GM12891 (cell line): ENCODE measurements around the gene IDE.

Source experiments
- POLR2A ChIP-seq: IDR thresholded peaks from 2 replicates; pipeline ENCODE4 v1.6.1; 2011; ENCODE audit warnings: low read depth, low read length, control low read depth
- POLR2AphosphoS5 ChIP-seq: IDR thresholded peaks from 2 replicates; pipeline ENCODE4 v1.6.1; 2011; ENCODE audit warnings: low read depth, low read length, control low read depth
- TAF1 ChIP-seq: IDR thresholded peaks from 2 replicates; pipeline ENCODE4 v1.6.1; 2011; ENCODE audit warnings: low read depth, low read length, control low read depth

- TF ChIP-seq TAF1 = no peak
- no peak for TF ChIP-seq POLR2A
- TF ChIP-seq POLR2AphosphoS5 = no peak
These were observed 30.9 kb upstream of the IDE start for GRCh38 chr10:92604841-92605240.
